DLD1 (cell line): ENCODE results near the gene MTPN.

Experiments used
- in situ Hi-C: cut with HindIII; loops from 2 replicates; pipeline ENCODE4 v1.10.0; 2017; ENCODE audit warnings: low sequenced_read_pairs

The MTPN gene

DNA sequence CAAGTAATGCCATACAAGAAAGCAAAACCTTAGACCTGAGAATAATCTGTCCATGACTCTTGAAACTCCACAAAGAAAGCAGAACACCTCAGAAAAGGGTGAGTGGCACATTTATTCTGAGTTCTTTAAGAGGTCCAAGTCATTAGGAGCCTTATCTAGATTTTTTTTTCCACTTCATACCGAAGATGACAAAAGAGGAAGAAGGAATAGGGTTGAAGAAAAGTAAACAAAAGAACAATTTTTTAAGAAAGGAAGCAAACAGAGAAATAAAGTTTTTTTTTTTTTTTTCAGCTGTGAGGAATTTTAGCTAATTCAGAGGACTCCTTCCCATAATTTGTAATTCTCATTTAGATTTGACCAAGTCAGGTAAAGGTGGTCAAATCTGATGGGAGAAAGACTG is 13.1 kb upstream of the MTPN start:
- in situ Hi-C loops = no loop called here

DNA sequence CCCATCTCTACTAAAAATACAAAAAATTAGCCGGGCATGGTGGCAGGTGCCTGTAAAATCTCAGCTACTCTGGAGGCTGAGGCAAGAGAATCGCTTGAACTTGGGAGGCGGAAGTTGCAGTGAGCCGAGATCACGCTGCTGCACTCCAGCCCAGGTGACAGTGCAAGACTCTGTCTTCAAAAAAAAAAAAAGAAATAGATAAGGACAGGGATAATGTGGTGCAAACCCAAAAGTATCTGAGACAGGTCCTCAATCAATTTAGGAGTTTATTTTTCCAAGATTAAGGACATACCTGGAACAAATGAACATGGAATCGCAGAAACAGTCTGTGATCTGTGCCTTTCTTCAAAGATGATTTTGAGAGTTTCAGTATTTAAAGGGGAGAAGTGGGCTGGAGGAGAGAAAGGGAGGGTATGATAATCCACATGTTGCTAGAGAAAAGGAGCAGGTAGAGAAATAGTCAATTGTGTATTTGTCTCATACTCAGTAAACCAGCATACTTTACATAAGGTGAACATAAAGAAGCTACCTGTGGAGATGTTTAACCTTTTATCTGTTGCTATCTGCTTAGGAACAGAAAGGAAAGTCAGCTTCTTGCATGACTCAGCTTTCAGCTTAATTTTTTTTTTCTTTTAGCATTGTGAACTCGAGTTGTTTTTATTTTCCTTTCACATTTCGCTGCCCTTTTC is 4.9 kb upstream of the MTPN start:
- in situ Hi-C loops = no loop called here

DNA sequence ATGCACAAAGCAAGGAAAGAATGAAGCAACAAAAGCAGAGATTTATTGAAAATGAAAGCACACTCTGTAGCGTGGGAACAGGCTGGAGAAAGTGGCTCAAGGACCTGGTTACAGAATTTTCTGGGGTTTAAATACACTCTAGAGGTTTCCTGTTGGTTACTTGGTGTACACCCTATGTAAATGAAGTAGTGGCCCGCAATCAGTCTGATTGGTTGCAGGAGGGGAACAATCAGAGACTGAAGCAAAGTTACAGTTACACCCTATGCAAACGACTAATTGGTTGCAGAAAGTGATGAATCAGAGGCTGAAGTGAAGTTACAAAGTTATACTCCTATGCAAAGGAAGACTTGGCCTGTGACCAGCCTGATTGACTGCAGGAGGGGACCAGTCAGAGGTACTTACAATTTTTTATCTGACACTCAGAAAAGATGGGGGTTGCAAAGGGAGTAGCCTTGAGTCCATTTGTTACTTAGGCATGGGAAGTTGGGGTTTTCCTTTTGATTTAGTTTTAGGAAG is 3.6 kb upstream of the MTPN start:
- in situ Hi-C loops = no loop called here

GRCh38 chr7:135980012-135980551 is 2.9 kb upstream of the MTPN start:
- in situ Hi-C loops = no loop called here

DNA sequence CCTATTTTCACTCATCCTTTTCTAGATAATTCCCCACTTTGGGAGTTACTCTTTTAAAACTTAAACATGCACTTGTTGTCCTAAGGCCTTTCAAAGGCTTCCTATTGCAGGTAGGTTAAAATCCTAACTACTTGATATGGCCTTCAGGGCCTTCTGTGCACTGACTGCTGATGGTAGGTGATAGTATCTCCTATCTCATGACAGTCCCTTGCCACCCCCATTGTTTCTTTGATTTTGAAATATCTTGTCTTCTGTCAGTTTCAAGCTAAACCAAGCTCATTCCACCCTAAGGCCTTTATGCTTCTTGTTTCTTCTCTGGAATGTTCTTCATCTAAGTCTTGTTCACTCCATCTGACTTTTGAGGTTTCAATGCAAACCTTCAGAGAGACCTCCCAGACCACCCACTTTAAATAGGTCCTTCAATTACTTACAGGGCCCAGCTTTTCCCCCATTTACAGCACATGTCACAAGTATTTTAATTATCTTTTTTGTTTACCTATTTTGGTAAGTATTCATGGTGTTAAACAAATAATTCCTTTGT is 2.4 kb upstream of the MTPN start:
- in situ Hi-C loops = no loop called here

DNA sequence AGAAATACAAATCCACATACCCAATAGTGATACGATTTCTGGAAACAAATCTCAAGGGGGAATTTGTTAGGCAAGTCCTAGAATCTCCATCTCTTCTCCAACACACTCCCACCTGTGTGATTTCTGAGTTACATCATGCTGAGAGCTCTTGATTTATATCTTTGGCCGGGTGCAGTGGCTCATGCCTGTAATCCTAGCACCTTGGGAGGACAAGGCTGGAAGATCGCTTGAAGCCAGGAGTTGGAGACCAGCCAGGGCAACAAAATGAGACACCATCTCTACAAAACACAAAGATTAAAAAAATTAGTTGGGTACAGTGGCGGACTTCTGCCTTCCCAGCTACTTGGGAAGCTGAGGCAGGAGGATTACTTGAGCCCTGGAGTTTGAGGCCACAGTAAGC is 1.5 kb upstream of the MTPN start:
- in situ Hi-C loops = no loop called here

DNA sequence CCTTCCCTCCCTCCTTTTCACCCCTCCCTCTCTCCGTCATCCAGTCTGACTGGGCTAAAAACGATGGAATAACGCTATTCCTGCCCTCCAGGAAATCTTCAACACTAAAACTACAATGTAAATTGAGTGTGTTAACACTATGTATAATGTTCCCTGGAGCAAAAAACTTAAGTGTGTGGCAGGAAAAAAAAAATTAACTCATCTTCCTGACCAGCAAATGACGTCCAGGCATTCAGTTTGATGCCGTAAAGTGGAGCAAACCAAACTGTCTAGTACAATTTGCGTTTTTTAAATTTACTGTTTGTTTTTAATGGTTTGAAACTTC is 545 bp upstream of the MTPN start:
- in situ Hi-C loops = no loop called here

DNA sequence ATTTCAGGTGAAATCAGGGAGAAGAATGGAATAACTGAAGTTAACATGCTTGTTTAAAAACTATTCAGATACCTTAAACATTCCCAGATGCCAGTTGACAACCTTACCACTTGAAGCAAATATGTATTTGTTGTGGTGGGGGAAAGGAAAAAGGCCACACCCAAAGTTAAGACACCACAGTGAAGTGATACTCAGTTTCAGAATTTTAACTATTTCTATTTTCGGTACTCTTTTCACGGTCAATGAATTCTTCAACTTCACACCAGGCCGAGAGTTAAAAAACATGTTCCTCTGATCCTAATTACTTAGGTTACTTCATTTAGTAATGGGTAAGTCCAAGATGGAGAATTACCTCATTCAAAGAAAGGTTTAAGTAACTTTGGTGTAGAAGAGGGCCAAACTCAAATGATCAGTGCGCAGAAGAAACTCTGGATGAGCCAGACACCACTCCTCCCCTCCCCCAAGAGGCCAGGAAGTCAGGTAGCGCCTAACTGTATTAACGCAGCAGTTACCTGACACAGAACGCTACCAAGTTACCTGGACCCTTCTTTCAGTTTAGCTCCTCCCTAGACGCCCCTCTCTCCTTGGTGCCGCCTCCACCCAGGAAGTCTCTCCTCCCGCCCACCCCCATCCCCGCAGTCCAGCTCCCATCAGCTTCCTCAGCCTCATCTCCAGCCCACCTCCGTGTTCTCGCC is 700 bp downstream of the MTPN start:
- in situ Hi-C loops = no loop called here

DNA sequence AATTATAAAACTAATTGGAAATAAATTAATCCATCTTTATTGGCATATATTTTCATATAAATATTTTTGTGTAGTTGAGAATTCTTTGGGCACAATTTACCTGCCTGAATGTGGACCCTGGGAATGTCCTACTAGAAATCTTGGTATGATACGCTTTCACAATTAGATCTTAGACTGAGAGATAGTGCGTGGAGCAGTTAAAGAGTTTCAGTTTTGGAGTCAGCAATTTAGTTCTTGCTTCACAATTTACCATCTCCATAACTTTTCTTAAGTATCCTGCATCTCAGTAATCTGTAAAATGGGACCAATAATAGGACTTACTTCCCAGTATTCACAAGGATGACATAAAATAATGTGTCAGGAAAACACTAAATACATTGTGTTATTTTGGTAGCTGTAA is 2.0 kb downstream of the MTPN start:
- in situ Hi-C loops = no loop called here

DNA sequence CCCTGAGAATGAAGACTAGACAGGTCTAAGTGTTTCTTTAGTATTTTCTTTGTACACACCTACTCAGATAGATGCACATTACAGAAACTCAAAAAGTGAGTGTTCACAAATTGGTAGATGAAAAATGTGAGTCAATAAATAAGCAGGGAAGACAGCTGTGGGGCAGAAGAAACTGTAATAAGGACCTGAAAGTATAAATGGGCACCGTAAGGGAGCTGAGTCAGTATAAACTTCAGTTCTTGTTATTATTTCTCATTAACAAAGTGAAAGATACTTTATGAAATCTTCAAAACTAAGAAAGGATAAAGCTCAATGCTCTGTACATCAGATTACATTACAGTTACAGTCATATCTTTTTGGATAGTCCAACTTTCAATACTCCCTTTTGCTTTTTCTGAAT is 2.5 kb downstream of the MTPN start:
- in situ Hi-C loops = no loop called here

DNA sequence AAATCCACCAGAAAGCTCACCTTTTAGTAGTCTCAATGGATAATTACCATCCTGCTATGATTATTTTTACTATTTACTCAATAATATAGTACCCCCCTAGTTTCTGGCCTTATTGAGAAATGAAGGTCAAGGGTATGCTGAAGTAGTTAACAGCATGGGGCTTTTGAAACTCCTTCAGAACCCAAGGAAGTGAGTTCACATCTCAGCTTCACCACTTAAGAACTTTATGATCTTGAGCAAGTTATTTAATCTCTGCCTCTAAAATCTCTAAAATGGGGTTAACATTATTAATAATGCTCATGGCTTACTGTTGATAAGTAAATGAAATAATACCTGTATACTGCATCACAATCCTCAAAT is 5.8 kb downstream of the MTPN start:
- in situ Hi-C loops = no loop called here

GRCh38 chr7:135970682-135971365 is 6.3 kb downstream of the MTPN start:
- in situ Hi-C loops = no loop called here

GRCh38 chr7:135970045-135970444 is 7.1 kb downstream of the MTPN start:
- in situ Hi-C loops = no loop called here

DNA sequence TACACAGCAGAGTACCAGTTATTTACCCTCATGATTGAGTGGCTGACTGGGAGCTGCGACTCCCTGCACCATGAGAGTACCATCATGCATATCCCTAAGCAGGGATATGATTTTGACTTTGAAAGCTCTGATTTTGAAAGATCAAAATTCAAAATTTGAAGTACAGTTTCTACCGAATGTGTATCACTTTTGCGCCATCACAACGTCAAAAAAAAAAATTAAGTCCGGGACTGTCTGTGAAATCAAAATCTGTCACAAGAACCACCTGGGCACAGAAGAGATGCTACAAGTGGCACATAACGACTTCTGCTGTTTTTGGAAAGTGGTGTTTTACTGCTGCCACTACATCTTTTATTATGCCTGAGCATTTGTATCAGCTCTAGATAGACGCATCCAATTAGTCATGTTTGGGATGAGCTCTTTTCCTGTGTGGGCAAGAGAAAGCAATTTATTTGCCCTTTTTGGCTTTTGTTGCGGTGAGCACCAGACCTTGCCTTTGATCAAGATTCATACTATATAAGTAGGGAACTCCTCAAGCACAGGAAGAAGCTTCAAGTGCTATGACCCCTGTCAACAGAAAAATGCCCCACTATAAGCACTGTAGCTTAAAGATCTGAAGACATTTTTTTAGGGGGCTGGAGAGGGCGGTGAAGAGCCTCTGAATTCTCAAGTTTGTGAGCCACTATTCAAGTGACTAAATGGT is 10.7 kb downstream of the MTPN start:
- in situ Hi-C loops = no loop called here

GRCh38 chr7:135965602-135966001 is 11.6 kb downstream of the MTPN start:
- in situ Hi-C loops = no loop called here

DNA sequence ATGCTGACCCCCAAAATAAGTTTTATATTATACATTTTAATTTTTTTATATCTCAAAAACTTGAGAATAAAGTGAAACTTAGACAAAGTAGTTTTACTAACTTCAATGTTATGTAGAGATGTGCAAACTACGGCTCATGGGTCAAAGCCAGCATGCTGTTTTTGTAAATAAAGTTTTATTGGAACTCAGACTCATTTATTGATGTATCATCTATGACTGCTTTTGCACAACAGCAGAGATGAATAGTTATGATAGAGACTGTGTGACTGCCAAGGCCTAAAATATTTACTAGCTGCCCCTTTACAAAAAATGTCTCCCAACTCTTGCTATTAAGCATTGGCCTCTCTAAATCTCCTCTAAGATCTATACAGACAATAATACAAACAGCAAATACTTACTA is 12.4 kb downstream of the MTPN start:
- in situ Hi-C loops = no loop called here

GRCh38 chr7:135964274-135964673 is 12.9 kb downstream of the MTPN start:
- in situ Hi-C loops = no loop called here

- in situ Hi-C loops = no loop called here
These were observed 14.4 kb downstream of the MTPN start for GRCh38 chr7:135962802-135963201.

- in situ Hi-C loops = no loop called here
These were observed 16.3 kb downstream of the MTPN start for GRCh38 chr7:135960709-135961451.

GRCh38 chr7:135959646-135960363 is 17.4 kb downstream of the MTPN start:
- in situ Hi-C loops = no loop called here
